Measurements from ENCODE around the gene TSPAN10.

Gene TSPAN10

GRCh38 chr17:81665205-81666091 is 28.5 kb downstream of the TSPAN10 start:
- peak; percentile 53 to 81 for DNase-seq

GRCh38 chr17:81666092-81666341 is 29.0 kb downstream of the TSPAN10 start:
- DNase-seq = peak in 1 of 2 experiments; percentile 58

- DNase-seq = peak; percentile 97 to 100
These were observed 29.6 kb downstream of the TSPAN10 start, which contains the start of the genes CCDC137 and OXLD1 for GRCh38 chr17:81666342-81667191. TSS of gene CCDC137 (plus strand) at chr17:81666737. CDS start at chr17:81666767, 30 bp downstream. TSS of gene OXLD1 (minus strand) at chr17:81666605. CDS start at chr17:81666577, 28 bp downstream.

- DNase-seq = no peak
These were observed 30.8 kb downstream of the TSPAN10 start for GRCh38 chr17:81667754-81668153.

- no peak for DNase-seq
These were observed 35.5 kb downstream of the TSPAN10 start for GRCh38 chr17:81672504-81672903.

- no peak for DNase-seq
These were observed 36.0 kb downstream of the TSPAN10 start for GRCh38 chr17:81672954-81673353.

- DNase-seq = no peak
These were observed 36.7 kb downstream of the TSPAN10 start for GRCh38 chr17:81673561-81674258.

GRCh38 chr17:81675515-81676221 is 38.7 kb downstream of the TSPAN10 start:
- DNase-seq = peak; percentile 42 to 56

GRCh38 chr17:81676906-81677305 is 39.9 kb downstream of the TSPAN10 start:
- DNase-seq = peak; percentile 40 to 77

- no peak for DNase-seq
These were observed 43.2 kb downstream of the TSPAN10 start for GRCh38 chr17:81680150-81680549.

GRCh38 chr17:81681672-81682071 is 44.7 kb downstream of the TSPAN10 start:
- DNase-seq = no peak

- no peak for DNase-seq
These were observed 45.7 kb downstream of the TSPAN10 start for GRCh38 chr17:81682565-81683207.

- no peak for DNase-seq
These were observed 46.2 kb downstream of the TSPAN10 start for GRCh38 chr17:81683208-81683583.

GRCh38 chr17:81683584-81684441 is 46.8 kb downstream of the TSPAN10 start, which contains the start of the genes ARL16 and HGS:
TSS of gene ARL16 (minus strand) at chr17:81683797. CDS start at chr17:81683753, 44 bp downstream.
TSS of gene HGS (plus strand) at chr17:81684011. CDS start at chr17:81684067, 56 bp downstream.
- peak; percentile 100 for DNase-seq

- no peak for DNase-seq
These were observed 47.5 kb downstream of the TSPAN10 start for GRCh38 chr17:81684442-81684911.

GRCh38 chr17:81685108-81685507 is 48.1 kb downstream of the TSPAN10 start:
- DNase-seq = no peak

GRCh38 chr17:81686614-81687013 is 49.6 kb downstream of the TSPAN10 start:
- no peak for DNase-seq

- no peak for DNase-seq
These were observed 51.0 kb downstream of the TSPAN10 start for GRCh38 chr17:81687770-81688541.

GRCh38 chr17:81688616-81689015 is 51.6 kb downstream of the TSPAN10 start:
- DNase-seq = no peak

GRCh38 chr17:81690066-81690465 is 53.1 kb downstream of the TSPAN10 start:
- DNase-seq = no peak

All from SHP77 (cell line).